ENCODE results near the gene URI1.

- no peak for TF ChIP-seq CTCF (IDR thresholded peaks at IDR 0.05)
- TF ChIP-seq REST (IDR thresholded peaks at IDR 0.05; ENCODE audit: insufficient read depth in 1 of 2, low read depth in 2 of 2, low read length in 1 of 2) = no peak
- no peak for TF ChIP-seq POLR2AphosphoS5 (IDR thresholded peaks at IDR 0.05; ENCODE audit: low read depth, low read length)
Measured at GRCh38 chr19:29918891-29919290, 23.1 kb upstream of the URI1 start.
